ENCODE measurements around the gene SNX13. TPM values are rescaled to one million over a fixed set of nuclear protein-coding genes. Genes with fewer than 3 reads are reported as not detected.
"Not testable (repeated sequence)": the region's sequence is repeated elsewhere in the genome, so short reads cannot be mapped to it uniquely, and the experiment has no call there.

Gene SNX13
- polyA plus RNA-seq, 1 of the 3 experiments (the other 2 are of a cell fraction) = 13.0 TPM

DNA sequence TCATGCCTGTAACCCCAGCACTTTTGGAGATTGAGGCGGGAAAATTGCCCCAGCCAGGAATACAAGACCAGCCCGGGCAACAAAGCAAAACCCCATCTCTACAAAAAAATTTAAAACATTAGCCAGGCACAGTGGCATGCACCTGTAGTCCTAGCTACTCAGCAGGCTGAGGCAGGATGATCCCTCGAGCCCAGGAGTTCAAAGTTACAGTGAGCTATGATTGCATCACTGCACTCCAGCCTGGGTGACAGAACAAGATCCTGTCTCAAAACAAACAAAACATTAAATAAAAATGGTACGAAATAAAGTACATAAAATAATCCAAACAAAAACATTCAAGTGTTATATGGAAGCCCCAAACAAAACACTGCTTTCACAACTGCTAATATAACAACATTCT lies 125.0 kb downstream of the SNX13 start:
- no peak for TF ChIP-seq CHD2 (IDR thresholded peaks at IDR 0.05; ENCODE audit: low read length, partially characterized antibody)
- Histone ChIP-seq H3K4me2 (no peak overlapping the region), H2AFZ (ENCODE audit: low read depth) (no peak overlapping the region), H3K9me3 (peaks cover 15% of the 10 kb centered on the region; the same call in 1 of the 2 replicates), H3K27ac (ENCODE audit: low read depth in 2 of 2, low read length in 1 of 2) (no peak overlapping the region), H3K9me2 (peaks cover 4% of the 10 kb centered on the region; the same call in 1 of the 2 replicates), H4K20me1 (ENCODE audit: insufficient read depth) (no peaks in the 10 kb centered on the region), H3K4me3 (ENCODE audit: low read depth in 2 of 2, low read length in 1 of 2) (no peak overlapping the region), H3F3A (replicated peaks; ENCODE audit: insufficient read depth) (peaks cover 6% of the 10 kb centered on the region), H3K9ac (no peak overlapping the region), H3K4me1 (ENCODE audit: control insufficient read depth in 1 of 2, insufficient read depth in 2 of 2, low read depth in 1 of 2, low read length in 1 of 2) (no peaks in the 10 kb centered on the region), H3K79me2 (ENCODE audit: insufficient read depth) (no peaks in the 10 kb centered on the region; the same call in 1 of the 2 replicates), H3K27me3 (ENCODE audit: insufficient read depth) (no peaks in the 10 kb centered on the region), H3K36me3 (replicated peaks in 1 of 2; ENCODE audit: control insufficient read depth in 1 of 2, insufficient read depth in 2 of 2, low read length in 1 of 2) (peaks cover 5 to 39% of the 10 kb centered on the region in 2 experiments)
- DNase-seq = no peak
- WGBS (ENCODE audit: low lambda C conversion rate) = 87% methylated on average over 4 of the region's 4 CpGs
- POLR2A ChIA-PET = no interaction called here
- CTCF ChIA-PET = interaction anchor here (1.2 to 2.1 kb wide), 2 partner anchors 10 to 45 kb away, joined by 3 to 11 read pairs; no protein-coding TSS in a partner anchor

DNA sequence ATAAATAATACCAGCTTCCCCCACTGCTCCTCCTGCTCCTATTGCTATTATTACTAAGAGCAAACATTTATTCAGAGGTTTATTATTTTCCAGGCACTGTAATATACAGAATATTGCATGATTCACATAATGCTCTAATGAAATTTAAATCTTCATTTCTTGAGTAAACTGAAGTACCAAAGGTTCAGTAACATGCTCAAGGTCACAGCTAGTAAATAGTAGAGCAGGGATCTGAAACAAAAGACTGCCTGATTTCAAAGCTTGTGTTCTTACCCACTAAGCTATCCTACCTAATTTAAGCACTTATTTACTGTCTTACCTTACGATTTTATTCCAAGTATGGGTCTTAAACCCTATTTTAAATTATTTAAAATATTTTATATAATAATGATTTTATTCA lies 126.2 kb downstream of the SNX13 start:
- Histone ChIP-seq H3K4me2 (no peak overlapping the region), H3K36me3 (replicated peaks in 1 of 2; ENCODE audit: control insufficient read depth in 1 of 2, insufficient read depth in 2 of 2, low read length in 1 of 2) (peaks cover 5 to 39% of the 10 kb centered on the region in 2 experiments), H3K4me1 (ENCODE audit: control insufficient read depth in 1 of 2, insufficient read depth in 2 of 2, low read depth in 1 of 2, low read length in 1 of 2) (no peaks in the 10 kb centered on the region), H3K27ac (ENCODE audit: low read depth in 2 of 2, low read length in 1 of 2) (no peak overlapping the region), H2AFZ (ENCODE audit: low read depth) (no peak overlapping the region), H3F3A (replicated peaks; ENCODE audit: insufficient read depth) (peaks cover 6% of the 10 kb centered on the region), H3K79me2 (ENCODE audit: insufficient read depth) (no peaks in the 10 kb centered on the region), H3K9me2 (no peaks in the 10 kb centered on the region; the same call in 1 of the 2 replicates), H4K20me1 (ENCODE audit: insufficient read depth) (no peaks in the 10 kb centered on the region), H3K27me3 (ENCODE audit: insufficient read depth) (no peaks in the 10 kb centered on the region), H3K9me3 (peaks cover 15% of the 10 kb centered on the region; the same call in 1 of the 2 replicates), H3K4me3 (ENCODE audit: low read depth in 2 of 2, low read length in 1 of 2) (no peak overlapping the region), H3K9ac (no peak overlapping the region)
- TF ChIP-seq GABPA (IDR thresholded peaks at IDR 0.05; ENCODE audit: low read depth) (no peak), EZH2phosphoT487 (IDR thresholded peaks at IDR 0.05; ENCODE audit: borderline replicate concordance, low read depth) (no peak), RAD21 (IDR thresholded peaks at IDR 0.05; ENCODE audit: low read length) (no peak), NFIC (IDR thresholded peaks at IDR 0.05; ENCODE audit: borderline replicate concordance) (no peak), CHD2 (IDR thresholded peaks at IDR 0.05; ENCODE audit: low read length, partially characterized antibody) (no peak), FOXM1 (IDR thresholded peaks at IDR 0.05; ENCODE audit: low read depth) (no peak), YY1 (IDR thresholded peaks at IDR 0.05; ENCODE audit: low read depth) (no peak), ELF1 (IDR thresholded peaks at IDR 0.05) (no peak), FOXJ3 (CRISPR knock-in tag; IDR thresholded peaks at IDR 0.05) (no peak), TEAD4 (IDR thresholded peaks at IDR 0.05; ENCODE audit: borderline replicate concordance, insufficient read depth) (no peak)
- TF ChIP-seq, protein P1, sequence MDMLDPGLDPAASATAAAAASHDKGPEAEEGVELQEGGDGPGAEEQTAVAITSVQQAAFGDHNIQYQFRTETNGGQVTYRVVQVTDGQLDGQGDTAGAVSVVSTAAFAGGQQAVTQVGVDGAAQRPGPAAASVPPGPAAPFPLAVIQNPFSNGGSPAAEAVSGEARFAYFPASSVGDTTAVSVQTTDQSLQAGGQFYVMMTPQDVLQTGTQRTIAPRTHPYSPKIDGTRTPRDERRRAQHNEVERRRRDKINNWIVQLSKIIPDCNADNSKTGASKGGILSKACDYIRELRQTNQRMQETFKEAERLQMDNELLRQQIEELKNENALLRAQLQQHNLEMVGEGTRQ (IDR thresholded peaks at IDR 0.05; ENCODE audit: borderline replicate concordance, low read depth, low read length) = no peak
- TF ChIP-seq, protein P2, sequence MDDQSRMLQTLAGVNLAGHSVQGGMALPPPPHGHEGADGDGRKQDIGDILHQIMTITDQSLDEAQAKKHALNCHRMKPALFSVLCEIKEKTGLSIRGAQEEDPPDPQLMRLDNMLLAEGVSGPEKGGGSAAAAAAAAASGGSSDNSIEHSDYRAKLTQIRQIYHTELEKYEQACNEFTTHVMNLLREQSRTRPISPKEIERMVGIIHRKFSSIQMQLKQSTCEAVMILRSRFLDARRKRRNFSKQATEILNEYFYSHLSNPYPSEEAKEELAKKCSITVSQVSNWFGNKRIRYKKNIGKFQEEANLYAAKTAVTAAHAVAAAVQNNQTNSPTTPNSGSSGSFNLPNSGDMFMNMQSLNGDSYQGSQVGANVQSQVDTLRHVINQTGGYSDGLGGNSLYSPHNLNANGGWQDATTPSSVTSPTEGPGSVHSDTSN (IDR thresholded peaks at IDR 0.05) = no peak
- TF ChIP-seq, protein P3, sequence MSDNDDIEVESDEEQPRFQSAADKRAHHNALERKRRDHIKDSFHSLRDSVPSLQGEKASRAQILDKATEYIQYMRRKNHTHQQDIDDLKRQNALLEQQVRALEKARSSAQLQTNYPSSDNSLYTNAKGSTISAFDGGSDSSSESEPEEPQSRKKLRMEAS (IDR thresholded peaks at IDR 0.05; ENCODE audit: low read depth) = no peak
- TF ChIP-seq, protein P4, sequence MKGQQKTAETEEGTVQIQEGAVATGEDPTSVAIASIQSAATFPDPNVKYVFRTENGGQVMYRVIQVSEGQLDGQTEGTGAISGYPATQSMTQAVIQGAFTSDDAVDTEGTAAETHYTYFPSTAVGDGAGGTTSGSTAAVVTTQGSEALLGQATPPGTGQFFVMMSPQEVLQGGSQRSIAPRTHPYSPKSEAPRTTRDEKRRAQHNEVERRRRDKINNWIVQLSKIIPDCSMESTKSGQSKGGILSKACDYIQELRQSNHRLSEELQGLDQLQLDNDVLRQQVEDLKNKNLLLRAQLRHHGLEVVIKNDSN (IDR thresholded peaks at IDR 0.05; ENCODE audit: borderline replicate concordance, low read depth) = no peak
- TF ChIP-seq, protein P5, sequence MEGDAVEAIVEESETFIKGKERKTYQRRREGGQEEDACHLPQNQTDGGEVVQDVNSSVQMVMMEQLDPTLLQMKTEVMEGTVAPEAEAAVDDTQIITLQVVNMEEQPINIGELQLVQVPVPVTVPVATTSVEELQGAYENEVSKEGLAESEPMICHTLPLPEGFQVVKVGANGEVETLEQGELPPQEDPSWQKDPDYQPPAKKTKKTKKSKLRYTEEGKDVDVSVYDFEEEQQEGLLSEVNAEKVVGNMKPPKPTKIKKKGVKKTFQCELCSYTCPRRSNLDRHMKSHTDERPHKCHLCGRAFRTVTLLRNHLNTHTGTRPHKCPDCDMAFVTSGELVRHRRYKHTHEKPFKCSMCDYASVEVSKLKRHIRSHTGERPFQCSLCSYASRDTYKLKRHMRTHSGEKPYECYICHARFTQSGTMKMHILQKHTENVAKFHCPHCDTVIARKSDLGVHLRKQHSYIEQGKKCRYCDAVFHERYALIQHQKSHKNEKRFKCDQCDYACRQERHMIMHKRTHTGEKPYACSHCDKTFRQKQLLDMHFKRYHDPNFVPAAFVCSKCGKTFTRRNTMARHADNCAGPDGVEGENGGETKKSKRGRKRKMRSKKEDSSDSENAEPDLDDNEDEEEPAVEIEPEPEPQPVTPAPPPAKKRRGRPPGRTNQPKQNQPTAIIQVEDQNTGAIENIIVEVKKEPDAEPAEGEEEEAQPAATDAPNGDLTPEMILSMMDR (IDR thresholded peaks at IDR 0.05) = no peak
- TF ChIP-seq, protein P6, sequence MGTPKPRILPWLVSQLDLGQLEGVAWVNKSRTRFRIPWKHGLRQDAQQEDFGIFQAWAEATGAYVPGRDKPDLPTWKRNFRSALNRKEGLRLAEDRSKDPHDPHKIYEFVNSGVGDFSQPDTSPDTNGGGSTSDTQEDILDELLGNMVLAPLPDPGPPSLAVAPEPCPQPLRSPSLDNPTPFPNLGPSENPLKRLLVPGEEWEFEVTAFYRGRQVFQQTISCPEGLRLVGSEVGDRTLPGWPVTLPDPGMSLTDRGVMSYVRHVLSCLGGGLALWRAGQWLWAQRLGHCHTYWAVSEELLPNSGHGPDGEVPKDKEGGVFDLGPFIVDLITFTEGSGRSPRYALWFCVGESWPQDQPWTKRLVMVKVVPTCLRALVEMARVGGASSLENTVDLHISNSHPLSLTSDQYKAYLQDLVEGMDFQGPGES (IDR thresholded peaks at IDR 0.05; ENCODE audit: low read depth, low read length) = no peak
- POLR2A ChIA-PET = interaction anchor here (0.6 kb wide), 1 partner anchor 208 kb away, joined by 4 read pairs; no protein-coding TSS in a partner anchor
- no peak for DNase-seq
- whole genome bisulfite sequencing (ENCODE audit: low lambda C conversion rate) = 92% methylated on average over 1 of the region's 1 CpG
- CTCF ChIA-PET = interaction anchor here (1.3 to 2.1 kb wide), 2 partner anchors 9 to 44 kb away, joined by 3 to 11 read pairs; no protein-coding TSS in a partner anchor

DNA sequence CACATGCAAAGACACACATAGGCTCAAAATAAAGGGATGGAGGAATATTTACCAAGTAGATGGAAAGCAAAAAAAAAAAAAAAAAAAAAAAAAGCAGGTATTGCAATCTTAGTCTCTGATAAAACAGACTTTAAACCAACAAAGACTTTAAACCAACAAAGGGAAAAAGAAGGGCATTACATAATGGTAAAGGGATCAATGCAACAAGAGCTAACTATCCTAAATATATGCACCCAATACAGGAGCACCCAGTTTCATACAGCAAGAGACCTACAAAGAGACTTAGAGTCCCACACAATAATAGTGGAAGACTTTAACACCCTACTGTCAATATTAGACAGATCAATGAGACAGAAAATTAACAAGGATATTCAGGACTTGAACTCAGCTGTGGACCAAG lies 131.1 kb downstream of the SNX13 start:
- DNase-seq; H3K4me2 ChIP-seq; POLR2A ChIA-PET; H3K4me3 ChIP-seq (ENCODE audit: low read depth in 2 of 2, low read length in 1 of 2); H3K27me3 ChIP-seq (ENCODE audit: insufficient read depth); H3K79me2 ChIP-seq (ENCODE audit: insufficient read depth); H2AFZ ChIP-seq (ENCODE audit: low read depth); H3F3A ChIP-seq (replicated peaks; ENCODE audit: insufficient read depth); H3K4me1 ChIP-seq (ENCODE audit: control insufficient read depth in 1 of 2, insufficient read depth in 2 of 2, low read depth in 1 of 2, low read length in 1 of 2); CTCF ChIA-PET; H4K20me1 ChIP-seq (ENCODE audit: insufficient read depth); H3K9ac ChIP-seq; H3K27ac ChIP-seq (ENCODE audit: low read depth in 2 of 2, low read length in 1 of 2); H3K9me2 ChIP-seq: not testable (repeated sequence)
- H3K36me3 ChIP-seq (replicated peaks in 1 of 2; ENCODE audit: control insufficient read depth in 1 of 2, insufficient read depth in 2 of 2, low read length in 1 of 2) = peaks cover 8 to 34% of the 10 kb centered on the region in 2 experiments
- peaks cover 15% of the 10 kb centered on the region; the same call in 1 of the 2 replicates for H3K9me3 ChIP-seq
